ENCODE results near the gene CDH3.

Gene CDH3

GRCh38 chr16:68652659-68653058 is 7.5 kb downstream of the CDH3 start:
- DNase-seq, result no peak

GRCh38 chr16:68655806-68656205 is 10.7 kb downstream of the CDH3 start:
- DNase-seq, result no peak

- DNase-seq, result no peak
Measured at GRCh38 chr16:68656751-68657150, 11.6 kb downstream of the CDH3 start.

- no peak for DNase-seq
Measured at GRCh38 chr16:68658341-68658973, 13.3 kb downstream of the CDH3 start.

- no peak for DNase-seq
Measured at GRCh38 chr16:68658974-68659360, 13.9 kb downstream of the CDH3 start.

GRCh38 chr16:68659412-68660358 is 14.6 kb downstream of the CDH3 start:
- DNase-seq, result no peak

GRCh38 chr16:68660359-68660795 is 15.3 kb downstream of the CDH3 start:
- no peak for DNase-seq

- no peak for DNase-seq
Measured at GRCh38 chr16:68662035-68662434, 16.9 kb downstream of the CDH3 start.

- DNase-seq, result no peak
Measured at GRCh38 chr16:68664297-68664696, 19.2 kb downstream of the CDH3 start.

GRCh38 chr16:68665501-68665900 is 20.4 kb downstream of the CDH3 start:
- no peak for DNase-seq

- no peak for DNase-seq
Measured at GRCh38 chr16:68668266-68668665, 23.2 kb downstream of the CDH3 start.

GRCh38 chr16:68676113-68676860 is 31.2 kb downstream of the CDH3 start:
- no peak for DNase-seq

- no peak for DNase-seq
Measured at GRCh38 chr16:68681038-68681437, 35.9 kb downstream of the CDH3 start.

- no peak for DNase-seq
Measured at GRCh38 chr16:68685685-68686478, 40.8 kb downstream of the CDH3 start.

GRCh38 chr16:68686905-68687304 is 41.8 kb downstream of the CDH3 start:
- DNase-seq, result no peak

- DNase-seq, result no peak
Measured at GRCh38 chr16:68689921-68690320, 44.8 kb downstream of the CDH3 start.

GRCh38 chr16:68695575-68695974 is 50.5 kb downstream of the CDH3 start:
- DNase-seq, result no peak

- no peak for DNase-seq
Measured at GRCh38 chr16:68696514-68696913, 51.4 kb downstream of the CDH3 start.

- no peak for DNase-seq
Measured at GRCh38 chr16:68698091-68698490, 53.0 kb downstream of the CDH3 start.

GRCh38 chr16:68700120-68700519 is 55.0 kb downstream of the CDH3 start:
- no peak for DNase-seq

GRCh38 chr16:68700831-68701230 is 55.7 kb downstream of the CDH3 start:
- DNase-seq, result no peak

- DNase-seq, result no peak
Measured at GRCh38 chr16:68704232-68704867, 59.2 kb downstream of the CDH3 start.

All from GOT3 (cell line).